SK-N-SH treated with all-trans-retinoic acid at 6 μM for 48 hours (cell line): ENCODE measurements around the gene IQCC.

Experiments
- BACH2 ChIP-seq: fragments of 250-450 bp; sonication (Bioruptor Pico); IDR thresholded peaks from 2 replicates; pipeline ENCODE4 v1.9.0; 2021; ENCODE audit warnings: mild to moderate bottlenecking, borderline replicate concordance
- GLIS3 ChIP-seq: fragments of 250-450 bp; sonication (Bioruptor Pico); IDR thresholded peaks from 2 replicates; pipeline ENCODE4 v1.5.0; 2020; ENCODE audit warnings: mild to moderate bottlenecking, moderate library complexity
- PATZ1 ChIP-seq: fragments of 250-450 bp; sonication (Bioruptor Pico); IDR thresholded peaks from 2 replicates; pipeline ENCODE4 v1.8.0; 2020; ENCODE audit warnings: mild to moderate bottlenecking, moderate library complexity, borderline replicate concordance
- POU6F1 ChIP-seq: fragments of 250-450 bp; sonication (Bioruptor Pico); IDR thresholded peaks from 2 replicates; pipeline ENCODE4 v1.8.0; 2021; ENCODE audit warnings: low read depth, mild to moderate bottlenecking, moderate library complexity, borderline replicate concordance
- PPARA ChIP-seq: fragments of 250-450 bp; sonication (Bioruptor Pico); IDR thresholded peaks from 2 replicates; pipeline ENCODE4 v1.5.0; 2020; ENCODE audit warnings: mild to moderate bottlenecking, borderline replicate concordance

- TF ChIP-seq PATZ1 (CRISPR knock-in tag), result no peak
- no peak for TF ChIP-seq GLIS3 (CRISPR knock-in tag)
- TF ChIP-seq PPARA (CRISPR knock-in tag), result no peak
- no peak for TF ChIP-seq BACH2 (CRISPR knock-in tag)
- TF ChIP-seq POU6F1, result no peak
Measured at GRCh38 chr1:32195972-32196823, 9.3 kb upstream of the IQCC start.
